ENCODE measurements around the gene SLC7A14.

SLC7A14 gene

DNA sequence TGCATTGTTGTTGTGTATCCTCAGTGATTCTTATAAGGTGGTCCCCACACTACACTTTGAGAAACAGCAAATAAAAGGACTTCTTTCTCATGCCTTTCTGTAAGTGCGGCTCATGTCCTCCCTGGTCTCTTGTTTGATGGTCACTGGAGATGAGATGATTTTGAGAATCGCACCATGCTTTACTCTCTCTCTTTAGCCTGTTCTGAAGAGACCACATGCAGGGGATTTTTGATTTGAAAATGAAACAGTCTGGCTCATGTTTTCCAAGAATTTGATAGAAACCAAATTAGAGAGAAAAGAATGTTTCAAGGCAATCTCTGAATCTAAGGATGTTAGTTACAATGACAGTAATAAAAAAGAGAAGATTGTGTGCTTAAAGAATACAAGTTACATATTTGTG is 149.2 kb downstream of the SLC7A14 start:
- Histone ChIP-seq H3K27me3 (ENCODE audit: control insufficient read depth, insufficient read depth, low read length) (no peaks in the 10 kb centered on the region), H3K4me1 (ENCODE audit: control insufficient read depth, low read depth, low read length) (peaks cover 7% of the 10 kb centered on the region), H3K9me3 (ENCODE audit: control insufficient read depth, low read depth, low read length) (no peaks in the 10 kb centered on the region), H3K4me3 (ENCODE audit: low read length) (no peak overlapping the region), H3K27ac (ENCODE audit: low read length) (no peak overlapping the region), H3K36me3 (ENCODE audit: control insufficient read depth, low read depth, low read length) (no peaks in the 10 kb centered on the region), H3K9ac (ENCODE audit: low read length) (no peak overlapping the region)

DNA sequence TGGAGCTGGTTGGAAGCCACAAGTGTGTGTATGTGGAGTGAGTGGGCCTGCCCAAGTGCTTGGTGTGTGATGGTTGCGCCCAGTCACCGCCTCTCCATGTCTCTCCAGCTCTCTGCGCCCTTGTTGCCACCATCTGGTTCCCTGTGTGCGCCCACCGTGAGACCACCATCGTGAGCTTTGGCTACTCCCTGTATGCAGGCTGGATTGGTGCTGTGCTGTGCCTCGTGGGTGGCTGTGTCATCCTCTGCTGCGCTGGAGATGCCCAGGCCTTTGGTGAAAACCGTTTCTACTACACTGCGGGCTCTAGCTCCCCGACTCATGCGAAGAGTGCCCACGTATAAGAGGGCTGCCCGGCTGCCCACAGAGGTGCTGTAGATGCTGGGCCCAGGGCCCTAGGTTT is 153.5 kb downstream of the SLC7A14 start:
- no peaks in the 10 kb centered on the region for H3K27me3 ChIP-seq (ENCODE audit: control insufficient read depth, insufficient read depth, low read length)
- H3K27ac ChIP-seq (ENCODE audit: low read length): no peak overlapping the region
- H3K9ac ChIP-seq (ENCODE audit: low read length): no peak overlapping the region
- H3K9me3 ChIP-seq (ENCODE audit: control insufficient read depth, low read depth, low read length): no peaks in the 10 kb centered on the region
- H3K36me3 ChIP-seq (ENCODE audit: control insufficient read depth, low read depth, low read length): no peaks in the 10 kb centered on the region
- H3K4me1 ChIP-seq (ENCODE audit: control insufficient read depth, low read depth, low read length): peaks cover 12% of the 10 kb centered on the region
- no peak overlapping the region for H3K4me3 ChIP-seq (ENCODE audit: low read length)

- no peak overlapping the region for H3K9ac ChIP-seq (ENCODE audit: low read length)
- peaks cover 16% of the 10 kb centered on the region for H3K4me1 ChIP-seq (ENCODE audit: control insufficient read depth, low read depth, low read length)
- no peak overlapping the region for H3K4me3 ChIP-seq (ENCODE audit: low read length)
- no peaks in the 10 kb centered on the region for H3K27me3 ChIP-seq (ENCODE audit: control insufficient read depth, insufficient read depth, low read length)
- no peaks in the 10 kb centered on the region for H3K36me3 ChIP-seq (ENCODE audit: control insufficient read depth, low read depth, low read length)
- no peaks in the 10 kb centered on the region for H3K9me3 ChIP-seq (ENCODE audit: control insufficient read depth, low read depth, low read length)
- no peak overlapping the region for H3K27ac ChIP-seq (ENCODE audit: low read length)
These were observed 154.8 kb downstream of the SLC7A14 start for GRCh38 chr3:170431054-170431453.

DNA sequence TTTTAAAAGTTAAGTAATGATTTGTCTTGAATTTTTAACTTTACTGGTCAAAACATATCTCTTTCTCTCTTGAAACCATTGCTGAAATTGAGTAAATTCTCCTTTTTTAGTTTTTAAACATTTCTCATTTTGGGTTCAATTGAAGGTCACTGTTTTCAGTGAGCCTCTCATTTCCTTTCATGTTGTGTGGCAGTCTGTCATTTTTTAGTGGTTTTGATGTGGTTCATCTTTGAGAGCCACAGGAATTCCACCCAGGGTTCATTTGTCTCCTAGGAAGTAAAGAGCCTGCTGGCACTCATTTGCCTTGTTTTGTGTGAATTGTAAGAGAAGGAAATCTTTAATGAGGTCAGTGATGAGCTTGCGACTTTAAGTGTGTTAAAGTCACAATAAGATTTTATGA is 156.8 kb downstream of the SLC7A14 start:
- Histone ChIP-seq H3K27me3 (ENCODE audit: control insufficient read depth, insufficient read depth, low read length) (no peaks in the 10 kb centered on the region), H3K4me3 (ENCODE audit: low read length) (no peak overlapping the region), H3K9me3 (ENCODE audit: control insufficient read depth, low read depth, low read length) (no peaks in the 10 kb centered on the region), H3K9ac (ENCODE audit: low read length) (no peak overlapping the region), H3K27ac (ENCODE audit: low read length) (no peak overlapping the region), H3K36me3 (ENCODE audit: control insufficient read depth, low read depth, low read length) (no peaks in the 10 kb centered on the region), H3K4me1 (ENCODE audit: control insufficient read depth, low read depth, low read length) (peaks cover 26% of the 10 kb centered on the region)

- Histone ChIP-seq H3K4me3 (ENCODE audit: low read length) (no peak overlapping the region), H3K27ac (ENCODE audit: low read length) (no peak overlapping the region), H3K27me3 (ENCODE audit: control insufficient read depth, insufficient read depth, low read length) (no peaks in the 10 kb centered on the region), H3K36me3 (ENCODE audit: control insufficient read depth, low read depth, low read length) (no peaks in the 10 kb centered on the region), H3K4me1 (ENCODE audit: control insufficient read depth, low read depth, low read length) (peaks cover 26% of the 10 kb centered on the region), H3K9ac (ENCODE audit: low read length) (no peak overlapping the region), H3K9me3 (ENCODE audit: control insufficient read depth, low read depth, low read length) (no peaks in the 10 kb centered on the region)
These were observed 157.8 kb downstream of the SLC7A14 start for GRCh38 chr3:170428095-170428494.

DNA sequence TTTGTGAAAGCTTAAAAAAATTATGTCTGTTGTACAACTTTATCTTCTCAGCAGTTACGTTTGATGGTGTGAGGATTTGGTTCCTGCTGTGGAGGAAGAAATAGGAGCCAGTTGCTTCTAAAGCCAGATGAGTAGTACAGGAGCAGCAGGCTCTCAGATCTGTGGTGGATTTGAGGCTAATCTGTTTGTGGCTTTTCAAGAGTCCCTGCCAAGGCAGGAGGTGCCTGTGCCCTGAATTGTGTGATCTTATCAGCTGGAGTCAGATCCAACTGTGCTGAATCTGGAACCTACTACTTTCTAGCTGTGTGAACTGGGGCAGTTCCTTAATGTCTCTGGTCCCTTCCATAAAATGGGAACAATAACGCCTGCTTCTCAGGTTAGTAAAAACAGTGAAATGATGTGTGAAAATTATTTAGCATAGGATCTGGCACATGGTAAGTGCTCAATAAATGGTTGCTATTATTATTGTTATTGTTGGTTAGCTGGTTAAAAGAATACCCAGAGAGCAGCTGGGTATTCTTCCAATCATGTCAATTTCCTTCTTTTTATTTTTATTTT is 159.6 kb downstream of the SLC7A14 start:
- Histone ChIP-seq H3K9ac (ENCODE audit: low read length) (no peak overlapping the region), H3K27me3 (ENCODE audit: control insufficient read depth, insufficient read depth, low read length) (peaks cover 2% of the 10 kb centered on the region), H3K9me3 (ENCODE audit: control insufficient read depth, low read depth, low read length) (no peaks in the 10 kb centered on the region), H3K36me3 (ENCODE audit: control insufficient read depth, low read depth, low read length) (no peaks in the 10 kb centered on the region), H3K4me3 (ENCODE audit: low read length) (peak overlapping the region; percentile 11), H3K27ac (ENCODE audit: low read length) (no peak overlapping the region), H3K4me1 (ENCODE audit: control insufficient read depth, low read depth, low read length) (peaks cover 26% of the 10 kb centered on the region)

- Histone ChIP-seq H3K4me1 (ENCODE audit: control insufficient read depth, low read depth, low read length) (peaks cover 27% of the 10 kb centered on the region), H3K36me3 (ENCODE audit: control insufficient read depth, low read depth, low read length) (no peaks in the 10 kb centered on the region), H3K9me3 (ENCODE audit: control insufficient read depth, low read depth, low read length) (no peaks in the 10 kb centered on the region), H3K9ac (ENCODE audit: low read length) (no peak overlapping the region), H3K27ac (ENCODE audit: low read length) (no peak overlapping the region), H3K4me3 (ENCODE audit: low read length) (peak overlapping the region; percentile 11), H3K27me3 (ENCODE audit: control insufficient read depth, insufficient read depth, low read length) (peaks cover 7% of the 10 kb centered on the region)
These were observed 160.2 kb downstream of the SLC7A14 start for GRCh38 chr3:170425491-170426239.

GRCh38 chr3:170424879-170425278 is 161.0 kb downstream of the SLC7A14 start:
- H3K27me3 ChIP-seq (ENCODE audit: control insufficient read depth, insufficient read depth, low read length): peaks cover 15% of the 10 kb centered on the region
- peaks cover 29% of the 10 kb centered on the region for H3K4me1 ChIP-seq (ENCODE audit: control insufficient read depth, low read depth, low read length)
- H3K4me3 ChIP-seq (ENCODE audit: low read length): no peak overlapping the region
- H3K27ac ChIP-seq (ENCODE audit: low read length): no peak overlapping the region
- H3K36me3 ChIP-seq (ENCODE audit: control insufficient read depth, low read depth, low read length): no peaks in the 10 kb centered on the region
- no peaks in the 10 kb centered on the region for H3K9me3 ChIP-seq (ENCODE audit: control insufficient read depth, low read depth, low read length)
- H3K9ac ChIP-seq (ENCODE audit: low read length): no peak overlapping the region

DNA sequence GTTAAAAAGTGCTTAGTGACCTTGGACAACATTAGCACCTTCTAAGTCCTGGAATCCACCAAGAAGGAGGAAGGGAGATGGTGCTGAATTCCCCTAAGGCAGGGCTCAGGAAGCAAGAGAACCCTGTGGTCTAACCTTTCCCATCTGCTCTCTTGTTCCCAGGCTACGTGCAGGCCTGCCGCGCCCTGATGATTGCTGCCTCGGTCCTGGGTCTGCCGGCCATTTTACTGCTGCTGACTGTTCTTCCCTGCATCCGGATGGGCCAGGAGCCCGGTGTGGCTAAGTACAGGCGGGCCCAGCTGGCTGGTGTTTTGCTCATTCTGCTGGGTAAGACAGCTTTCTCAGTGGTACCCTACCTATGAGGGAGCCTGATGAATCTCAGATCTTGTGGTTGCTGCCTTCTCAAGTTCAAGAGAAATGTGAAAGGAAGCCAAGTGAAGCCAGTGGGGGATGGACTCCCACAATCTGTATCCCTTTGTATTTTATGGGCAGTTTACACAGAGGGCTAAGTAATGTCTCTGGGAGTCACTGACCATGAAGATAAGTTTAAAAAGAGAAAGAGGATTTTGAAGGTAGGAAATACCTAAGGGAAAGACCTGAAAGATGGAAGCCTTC is 162.8 kb downstream of the SLC7A14 start:
- Histone ChIP-seq H3K4me3 (ENCODE audit: low read length) (no peak overlapping the region), H3K27ac (ENCODE audit: low read length) (no peak overlapping the region), H3K9me3 (ENCODE audit: control insufficient read depth, low read depth, low read length) (no peaks in the 10 kb centered on the region), H3K27me3 (ENCODE audit: control insufficient read depth, insufficient read depth, low read length) (peaks cover 33% of the 10 kb centered on the region), H3K4me1 (ENCODE audit: control insufficient read depth, low read depth, low read length) (peaks cover 22% of the 10 kb centered on the region), H3K36me3 (ENCODE audit: control insufficient read depth, low read depth, low read length) (no peaks in the 10 kb centered on the region), H3K9ac (ENCODE audit: low read length) (no peak overlapping the region)

DNA sequence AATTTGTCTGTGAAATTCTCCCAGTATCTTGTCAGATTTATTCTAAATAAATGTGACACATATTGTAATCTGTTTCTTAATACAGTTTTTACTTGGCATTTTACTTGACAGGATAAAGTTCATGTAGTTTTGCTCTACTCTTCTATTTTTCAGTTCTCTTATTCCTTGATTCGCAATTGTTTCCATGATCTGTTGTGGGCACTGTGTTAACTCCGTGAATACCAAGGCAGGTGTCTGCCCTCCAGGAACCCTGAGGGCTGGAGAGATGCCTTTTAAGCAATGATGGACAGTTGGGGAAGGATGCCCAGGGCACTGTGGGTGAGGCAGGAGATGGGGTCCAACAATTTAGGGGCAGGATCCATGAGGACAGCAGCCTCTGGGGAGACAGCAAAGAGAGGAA is 164.1 kb downstream of the SLC7A14 start:
- no peak overlapping the region for H3K4me3 ChIP-seq (ENCODE audit: low read length)
- H3K9ac ChIP-seq (ENCODE audit: low read length): no peak overlapping the region
- no peak overlapping the region for H3K27ac ChIP-seq (ENCODE audit: low read length)
- no peaks in the 10 kb centered on the region for H3K36me3 ChIP-seq (ENCODE audit: control insufficient read depth, low read depth, low read length)
- H3K9me3 ChIP-seq (ENCODE audit: control insufficient read depth, low read depth, low read length): no peaks in the 10 kb centered on the region
- peaks cover 22% of the 10 kb centered on the region for H3K4me1 ChIP-seq (ENCODE audit: control insufficient read depth, low read depth, low read length)
- peaks cover 46% of the 10 kb centered on the region for H3K27me3 ChIP-seq (ENCODE audit: control insufficient read depth, insufficient read depth, low read length)

GRCh38 chr3:170421111-170421641 is 164.7 kb downstream of the SLC7A14 start:
- no peaks in the 10 kb centered on the region for H3K9me3 ChIP-seq (ENCODE audit: control insufficient read depth, low read depth, low read length)
- peaks cover 19% of the 10 kb centered on the region for H3K4me1 ChIP-seq (ENCODE audit: control insufficient read depth, low read depth, low read length)
- no peak overlapping the region for H3K4me3 ChIP-seq (ENCODE audit: low read length)
- H3K27me3 ChIP-seq (ENCODE audit: control insufficient read depth, insufficient read depth, low read length): peaks cover 46% of the 10 kb centered on the region
- no peak overlapping the region for H3K9ac ChIP-seq (ENCODE audit: low read length)
- H3K36me3 ChIP-seq (ENCODE audit: control insufficient read depth, low read depth, low read length): no peaks in the 10 kb centered on the region
- H3K27ac ChIP-seq (ENCODE audit: low read length): no peak overlapping the region
